HepG2 (cell line): ENCODE results near the gene TXNIP. TPM values are rescaled to one million over a fixed set of nuclear protein-coding genes. Genes with fewer than 3 reads are reported as not detected.

ENCODE experiments used
- ATAC-seq: fragments of 200-7000 bp; cut with Tn5 transposase; 3 replicates; pipeline ENCODE4 v1.9.1; 2020; ENCODE audit warnings: mild to moderate bottlenecking, moderate library complexity
- BruUV-seq: library from RNA; stranded (reverse); fragments of 400-500 nt; replicated peaks from 2 replicates; lab custom pipeline; 2021; lab: Mats Ljungman, UMichigan
- CTCF ChIA-PET: fragments of 300-600 bp; formaldehyde crosslinking; extraction: SDS; loops from one replicate; lab custom pipeline; 2021; ENCODE audit warnings: low total read pairs, inconsistent platforms, low intra/inter-chr PET ratio; lab: Yijun Ruan, JAX
- POLR2A ChIA-PET: fragments of 350-600 bp; sonication (Branson Sonifier 250); formaldehyde crosslinking; loops from one replicate; lab custom pipeline; 2020; ENCODE audit warnings: antibody characterized with exemption, inconsistent platforms; lab: Yijun Ruan, JAX
- DNase-seq: peaks from one replicate; pipeline ENCODE4 v3.0.0-alpha.2; 2015; ENCODE audit warnings: low spot score
- FAIRE-seq: peaks from 3 replicates; lab custom pipeline; 2011; peaks lifted over from hg19 to GRCh38; lab: Jason Lieb, UNC
- H2AFZ ChIP-seq: one replicate; pipeline ENCODE4 v1.6.1; 2011; ENCODE audit warnings: low read length, inconsistent platforms
- H3K27ac ChIP-seq: fragments of 300-600 bp; 3 replicates; pipeline ENCODE4 v1.8.0; 2011; ENCODE audit warnings: mixed run types, mild to moderate bottlenecking, mixed read lengths, low read length, inconsistent platforms; ENCODE audit not compliant: insufficient read depth; ENCODE audit errors: extremely low read length
- H3K27me3 ChIP-seq, 2 experiments: fragments of 200-600 bp in 1 of 2; 2 replicates in 1 of 2; 3 replicates in 1 of 2; pipeline versions ENCODE4 v1.6.0 to v1.8.0; 2011; ENCODE audit warnings: low read length in 2 of 2, mild to moderate bottlenecking in 2 of 2, moderate library complexity in 2 of 2, inconsistent platforms in 1 of 2; ENCODE audit not compliant: insufficient read depth in 2 of 2, control insufficient read depth in 1 of 2
- H3K36me3 ChIP-seq, 2 experiments: fragments of 200-600 bp in 1 of 2; replicated peaks in 1 of 2; 2 replicates in 1 of 2; 3 replicates in 1 of 2; pipeline versions ENCODE4 v1.5.1 to v1.8.0; 2011; ENCODE audit warnings: low read length in 2 of 2, inconsistent platforms in 1 of 2; ENCODE audit not compliant: insufficient read depth in 2 of 2, control insufficient read depth in 1 of 2
- H3K4me1 ChIP-seq: 2 replicates; pipeline ENCODE4 v1.5.1; 2012; ENCODE audit warnings: low read length, inconsistent platforms; ENCODE audit not compliant: insufficient read depth
- H3K4me2 ChIP-seq: 2 replicates; pipeline ENCODE4 v1.6.0; 2011; ENCODE audit warnings: low read depth, low read length, inconsistent platforms
- H3K4me3 ChIP-seq, 3 experiments: fragments of 200-600 bp in 1 of 3; sonication (generic), shearing (Covaris generic) in 1 of 3; replicated peaks in 1 of 3; 2 replicates each; pipeline ENCODE4 v1.5.1; 2011 to 2016; ENCODE audit warnings: low read length in 3 of 3, inconsistent platforms in 2 of 3, low read depth in 2 of 3, mild to moderate bottlenecking in 2 of 3, control low read depth in 1 of 3, mixed read lengths in 1 of 3; ENCODE audit not compliant: insufficient read depth in 1 of 3
- H3K79me2 ChIP-seq: one replicate; pipeline ENCODE4 v1.6.1; 2011; ENCODE audit warnings: low read length, inconsistent platforms; ENCODE audit not compliant: insufficient read depth
- H3K9ac ChIP-seq: 2 replicates; pipeline ENCODE4 v1.6.0; 2011; ENCODE audit warnings: mild to moderate bottlenecking, low read depth, low read length, inconsistent platforms; ENCODE audit not compliant: insufficient read depth
- H3K9me3 ChIP-seq: 2 replicates; pipeline ENCODE4 v1.5.1; 2012; ENCODE audit warnings: mild to moderate bottlenecking, low read length
- H4K20me1 ChIP-seq: 2 replicates; pipeline ENCODE4 v1.6.0; 2011; ENCODE audit warnings: inconsistent platforms, mild to moderate bottlenecking, low read length, moderate library complexity; ENCODE audit not compliant: insufficient read depth
- CEBPB ChIP-seq: IDR thresholded peaks from 2 replicates; pipeline ENCODE4 v1.6.1; 2011; ENCODE audit warnings: low read depth, low read length, improper control_type of control experiment, borderline replicate concordance
- FOSL2 ChIP-seq: sonication (generic); formaldehyde crosslinking; IDR thresholded peaks from 2 replicates; pipeline ENCODE4 v1.4.0; 2020; ENCODE audit warnings: missing genetic modification reagents
- GFI1 ChIP-seq: sonication (generic); formaldehyde crosslinking; IDR thresholded peaks from 2 replicates; pipeline ENCODE4 v1.5.0; 2020; ENCODE audit warnings: missing genetic modification reagents, mild to moderate bottlenecking, borderline replicate concordance
- HIC2 ChIP-seq: sonication (generic); formaldehyde crosslinking; IDR thresholded peaks from 2 replicates; pipeline ENCODE4 v1.9.0; 2022; ENCODE audit warnings: low read depth, missing genetic modification reagents
- HOXD1 ChIP-seq: sonication (generic); formaldehyde crosslinking; IDR thresholded peaks from 2 replicates; pipeline ENCODE4 v1.5.0; 2020; ENCODE audit warnings: missing genetic modification reagents
- PAF1 ChIP-seq: IDR thresholded peaks from 2 replicates; pipeline ENCODE4 v1.6.1; 2016; ENCODE audit warnings: missing genetic modification reagents, missing compliant biosample characterization
- PHF21A ChIP-seq: sonication (generic); formaldehyde crosslinking; IDR thresholded peaks from 2 replicates; pipeline ENCODE4 v1.5.0; 2020; ENCODE audit warnings: mild to moderate bottlenecking, missing genetic modification reagents
- RXRB ChIP-seq: IDR thresholded peaks from 2 replicates; pipeline ENCODE4 v1.6.1; 2016; ENCODE audit warnings: borderline replicate concordance, missing genetic modification reagents, missing compliant biosample characterization
- TEAD3 ChIP-seq: optimal IDR thresholded peaks from 2 replicates; pipeline ENCODE3; 2016; ENCODE audit warnings: borderline replicate concordance
- ZBTB25 ChIP-seq: IDR thresholded peaks from 2 replicates; pipeline ENCODE4 v1.6.1; 2018; ENCODE audit warnings: missing genetic modification reagents
- ZEB1 ChIP-seq: IDR thresholded peaks from 2 replicates; pipeline ENCODE4 v1.6.1; 2012; ENCODE audit warnings: mild to moderate bottlenecking, low read depth, inconsistent platforms; ENCODE audit not compliant: insufficient replicate concordance
- ZNF160 ChIP-seq: sonication (generic); formaldehyde crosslinking; IDR thresholded peaks from 2 replicates; pipeline ENCODE4 v1.8.0; 2022; ENCODE audit warnings: mild to moderate bottlenecking, inconsistent platforms, missing genetic modification reagents
- ZNF331 ChIP-seq: sonication (generic); formaldehyde crosslinking; IDR thresholded peaks from 2 replicates; pipeline ENCODE4 v1.4.0; 2020; ENCODE audit warnings: missing genetic modification reagents
- ZNF441 ChIP-seq: sonication (generic); formaldehyde crosslinking; IDR thresholded peaks from 2 replicates; pipeline ENCODE4 v1.7.0; 2021; ENCODE audit warnings: missing genetic modification reagents, borderline replicate concordance
- ZNF496 ChIP-seq: sonication (generic); formaldehyde crosslinking; IDR thresholded peaks from 2 replicates; pipeline ENCODE4 v1.8.1; 2023; ENCODE audit warnings: mild to moderate bottlenecking, moderate library complexity, missing genetic modification reagents; ENCODE audit not compliant: insufficient replicate concordance
- ZNF557 ChIP-seq: sonication (generic); formaldehyde crosslinking; IDR thresholded peaks from 2 replicates; pipeline ENCODE4 v1.4.0; 2020; ENCODE audit warnings: missing genetic modification reagents
- ZNF644 ChIP-seq: IDR thresholded peaks from 2 replicates; pipeline ENCODE4 v1.6.1; 2016; ENCODE audit warnings: low read depth
- ZNF878 ChIP-seq: sonication (generic); formaldehyde crosslinking; IDR thresholded peaks from 2 replicates; pipeline ENCODE4 v1.8.1; 2023; ENCODE audit warnings: mild to moderate bottlenecking, missing genetic modification reagents, moderate library complexity
- WGBS: methylation state at CpG from one replicate; pipeline ENCODE4 v1.1.6; 2017; ENCODE audit warnings: low lambda C conversion rate; 5-methylcytosine and 5-hydroxymethylcytosine counted together
- in situ Hi-C: cut with HindIII; loops from 2 replicates; pipeline ENCODE4 v1.10.0; 2017; ENCODE audit warnings: low pct_unique_long_range_greater_than_20kb; ENCODE audit not compliant: extremely low pct_ligation_motif_present
- intact Hi-C: fragments of 100-400 bp; cut with micrococcal nuclease; formaldehyde crosslinking; loops from one replicate; pipeline ENCODE4 v1.10.0; 2022; ENCODE audit not compliant: unreplicated experiment
- polyA plus RNA-seq, 8 experiments: library from polyadenylated mRNA; depleted of rRNA in 3 of 8; stranded (reverse) in 7 of 8; unstranded in 1 of 8; fragments of >200 nt; fragmentation: Illumina TruSeq in 4 of 8; extraction: Trizol in 4 of 8; gene quantifications; 2 replicates each; pipeline versions ENCODE4 v1.2.1 to v1.2.3, GENCODE V29; 2011 to 2016; ENCODE audit warnings: low read depth in 4 of 8, missing spikeins in 1 of 8, mixed read lengths in 1 of 8; ENCODE audit not compliant: insufficient read depth in 1 of 8
- total RNA-seq, 5 experiments: library from RNA; depleted of rRNA; stranded (reverse); fragments of >200 nt; fragmentation: Illumina TruSeq; extraction: Trizol; gene quantifications; 2 replicates each; pipeline ENCODE4 v1.2.3, GENCODE V29; 2016; ENCODE audit warnings: low read depth in 1 of 5
- TF ChIP-seq, protein P1 (sequence below): IDR thresholded peaks from 2 replicates; pipeline ENCODE4 v1.4.0; 2020; ENCODE audit warnings: mild to moderate bottlenecking, missing genetic modification reagents

TXNIP gene
- total and polyA plus RNA-seq, 2 of the 13 experiments (the other 11 are each of a cell fraction or from before 2014, with no cell fraction given), result 24.4 to 237 TPM

DNA sequence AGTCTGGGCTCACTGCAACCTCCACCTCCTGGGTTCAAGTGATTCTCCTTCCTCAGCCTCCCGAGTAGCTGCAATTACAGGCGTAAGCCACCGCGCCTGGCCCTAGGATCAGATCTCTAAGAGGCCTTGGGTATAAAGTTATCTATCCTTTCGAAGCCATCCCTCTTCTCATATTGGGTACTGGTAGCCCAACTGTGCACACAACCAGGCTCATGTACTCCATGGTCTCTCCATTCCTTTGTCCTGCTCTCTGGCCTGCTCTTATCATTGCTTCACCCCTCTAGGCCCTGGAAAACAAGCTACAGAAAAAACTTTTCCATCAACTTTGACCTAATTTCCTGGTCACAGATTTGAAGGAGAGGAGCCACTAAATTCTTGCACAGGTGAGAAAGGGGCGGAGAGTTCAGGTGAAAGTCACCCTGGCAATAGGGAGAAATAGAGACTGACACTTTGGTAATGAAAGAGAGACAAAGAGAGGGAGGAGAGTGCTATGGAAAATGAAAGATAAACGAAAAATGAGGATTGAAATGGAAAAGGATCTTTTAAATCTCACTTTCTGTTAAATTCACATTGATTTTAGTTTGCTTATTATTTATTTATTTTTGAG is 6.0 kb downstream of the TXNIP start:
- no peak overlapping the region for H3K4me3 ChIP-seq
- H3K79me2 ChIP-seq, result peaks cover 19% of the 10 kb centered on the region
- no peaks in the 10 kb centered on the region for H3K9me3 ChIP-seq
- peaks cover 2 to 22% of the 10 kb centered on the region in 2 experiments; a peak in 3 of 5 replicates for H3K36me3 ChIP-seq
- 28% methylated on average over 3 of the region's 7 CpGs for WGBS
- FAIRE-seq (no peak), ATAC-seq (peak; percentile 67), DNase-seq (peak; percentile 58)
- H3K27ac ChIP-seq, result peak overlapping the region; percentile 46
- intact Hi-C loops, result no loop called here
- BruUV-seq, result no TSS peak
- H3K4me1 ChIP-seq, result peaks cover 78% of the 10 kb centered on the region
- H3K27me3 ChIP-seq, result no peaks in the 10 kb centered on the region; a peak in 1 of 5 replicates
- peaks cover 41% of the 10 kb centered on the region for H4K20me1 ChIP-seq
- CTCF ChIA-PET, result no interaction called here
- no peak overlapping the region for H2AFZ ChIP-seq
- no peak overlapping the region for H3K9ac ChIP-seq
- POLR2A ChIA-PET, result interaction anchor here (1.0 to 1.8 kb wide), 7 partner anchors 8 to 98 kb away, joined by 3 to 7 read pairs (median 4); partner anchors contain the start of genes ANKRD34A and POLR3GL
- H3K4me2 ChIP-seq, result 0 out of 2 replicates have a peak overlapping the region, but pooled peaks have one; percentile 1
- in situ Hi-C loops, result no loop called here
- TF ChIP-seq ZNF644 (CRISPR knock-in tag) (0 out of 2 replicates have a peak, but pooled peaks have one; percentile 33), HIC2 (CRISPR knock-in tag) (no peak), PAF1 (CRISPR knock-in tag) (peak; percentile 68; the same call in 1 of the 2 replicates), HOXD1 (CRISPR knock-in tag) (no peak), CEBPB (peak; percentile 79), GFI1 (CRISPR knock-in tag) (no peak), ZNF331 (CRISPR knock-in tag) (0 out of 2 replicates have a peak, but pooled peaks have one; percentile 35), FOSL2 (CRISPR knock-in tag) (peak; percentile 10; the same call in 1 of the 2 replicates), ZNF878 (CRISPR knock-in tag) (no peak), PHF21A (CRISPR knock-in tag) (0 out of 2 replicates have a peak, but pooled peaks have one; percentile 11), TEAD3 (CRISPR knock-in tag) (peak; percentile 39), ZEB1 (peak; percentile 78), ZNF160 (CRISPR knock-in tag) (no peak), ZNF557 (CRISPR knock-in tag) (no peak), ZNF441 (CRISPR knock-in tag) (no peak), RXRB (peak; percentile 97), ZNF496 (CRISPR knock-in tag) (no peak), ZBTB25 (CRISPR knock-in tag) (no peak)
- TF ChIP-seq, protein P1, sequence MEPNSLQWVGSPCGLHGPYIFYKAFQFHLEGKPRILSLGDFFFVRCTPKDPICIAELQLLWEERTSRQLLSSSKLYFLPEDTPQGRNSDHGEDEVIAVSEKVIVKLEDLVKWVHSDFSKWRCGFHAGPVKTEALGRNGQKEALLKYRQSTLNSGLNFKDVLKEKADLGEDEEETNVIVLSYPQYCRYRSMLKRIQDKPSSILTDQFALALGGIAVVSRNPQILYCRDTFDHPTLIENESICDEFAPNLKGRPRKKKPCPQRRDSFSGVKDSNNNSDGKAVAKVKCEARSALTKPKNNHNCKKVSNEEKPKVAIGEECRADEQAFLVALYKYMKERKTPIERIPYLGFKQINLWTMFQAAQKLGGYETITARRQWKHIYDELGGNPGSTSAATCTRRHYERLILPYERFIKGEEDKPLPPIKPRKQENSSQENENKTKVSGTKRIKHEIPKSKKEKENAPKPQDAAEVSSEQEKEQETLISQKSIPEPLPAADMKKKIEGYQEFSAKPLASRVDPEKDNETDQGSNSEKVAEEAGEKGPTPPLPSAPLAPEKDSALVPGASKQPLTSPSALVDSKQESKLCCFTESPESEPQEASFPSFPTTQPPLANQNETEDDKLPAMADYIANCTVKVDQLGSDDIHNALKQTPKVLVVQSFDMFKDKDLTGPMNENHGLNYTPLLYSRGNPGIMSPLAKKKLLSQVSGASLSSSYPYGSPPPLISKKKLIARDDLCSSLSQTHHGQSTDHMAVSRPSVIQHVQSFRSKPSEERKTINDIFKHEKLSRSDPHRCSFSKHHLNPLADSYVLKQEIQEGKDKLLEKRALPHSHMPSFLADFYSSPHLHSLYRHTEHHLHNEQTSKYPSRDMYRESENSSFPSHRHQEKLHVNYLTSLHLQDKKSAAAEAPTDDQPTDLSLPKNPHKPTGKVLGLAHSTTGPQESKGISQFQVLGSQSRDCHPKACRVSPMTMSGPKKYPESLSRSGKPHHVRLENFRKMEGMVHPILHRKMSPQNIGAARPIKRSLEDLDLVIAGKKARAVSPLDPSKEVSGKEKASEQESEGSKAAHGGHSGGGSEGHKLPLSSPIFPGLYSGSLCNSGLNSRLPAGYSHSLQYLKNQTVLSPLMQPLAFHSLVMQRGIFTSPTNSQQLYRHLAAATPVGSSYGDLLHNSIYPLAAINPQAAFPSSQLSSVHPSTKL (CRISPR knock-in tag), result peak; percentile 45
